ENCODE results near the gene NRXN3. TPM values are rescaled to one million over a fixed set of nuclear protein-coding genes. Genes with fewer than 3 reads are reported as not detected.
A peak's percentile ranks its signal among the peaks of the same experiment; 100 is the strongest.

NRXN3 gene
- total RNA-seq, 3 donors from 2014 or later: 2.1 to 27.3 (median 2.6) TPM

DNA sequence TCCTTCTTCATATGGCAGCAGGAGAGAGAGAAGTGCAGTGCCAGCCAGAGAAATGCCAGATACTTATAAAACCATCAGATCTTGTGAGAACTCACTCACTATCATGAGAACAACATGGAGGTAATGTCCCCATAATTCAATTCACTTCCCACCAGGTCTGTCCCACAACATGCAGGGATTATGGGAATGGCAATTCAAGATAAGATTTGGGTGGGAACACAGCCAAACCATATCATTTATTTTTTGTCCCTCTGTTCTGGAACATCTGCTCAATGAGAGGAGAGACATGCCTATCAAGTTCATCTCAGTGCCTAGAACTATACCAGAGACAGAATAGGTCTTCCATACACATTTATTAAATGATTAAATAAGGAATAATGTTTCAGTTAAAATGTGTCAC lies 543.5 kb downstream of the NRXN3 start:
- ATAC-seq (no peak), DNase-seq (no peak)
- TF ChIP-seq, protein P1, sequence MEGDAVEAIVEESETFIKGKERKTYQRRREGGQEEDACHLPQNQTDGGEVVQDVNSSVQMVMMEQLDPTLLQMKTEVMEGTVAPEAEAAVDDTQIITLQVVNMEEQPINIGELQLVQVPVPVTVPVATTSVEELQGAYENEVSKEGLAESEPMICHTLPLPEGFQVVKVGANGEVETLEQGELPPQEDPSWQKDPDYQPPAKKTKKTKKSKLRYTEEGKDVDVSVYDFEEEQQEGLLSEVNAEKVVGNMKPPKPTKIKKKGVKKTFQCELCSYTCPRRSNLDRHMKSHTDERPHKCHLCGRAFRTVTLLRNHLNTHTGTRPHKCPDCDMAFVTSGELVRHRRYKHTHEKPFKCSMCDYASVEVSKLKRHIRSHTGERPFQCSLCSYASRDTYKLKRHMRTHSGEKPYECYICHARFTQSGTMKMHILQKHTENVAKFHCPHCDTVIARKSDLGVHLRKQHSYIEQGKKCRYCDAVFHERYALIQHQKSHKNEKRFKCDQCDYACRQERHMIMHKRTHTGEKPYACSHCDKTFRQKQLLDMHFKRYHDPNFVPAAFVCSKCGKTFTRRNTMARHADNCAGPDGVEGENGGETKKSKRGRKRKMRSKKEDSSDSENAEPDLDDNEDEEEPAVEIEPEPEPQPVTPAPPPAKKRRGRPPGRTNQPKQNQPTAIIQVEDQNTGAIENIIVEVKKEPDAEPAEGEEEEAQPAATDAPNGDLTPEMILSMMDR (IDR thresholded peaks at IDR 0.05): no peak
- no peak overlapping the region for H3K4me3 ChIP-seq
- no peaks in the 10 kb centered on the region for H3K4me1 ChIP-seq (ENCODE audit: low read depth)
- no peaks in the 10 kb centered on the region for H3K36me3 ChIP-seq (ENCODE audit: low read depth)
- intact Hi-C loops (cut with DNase I, micrococcal nuclease): no loop called here
- no peaks in the 10 kb centered on the region for H3K9me3 ChIP-seq

GRCh38 chr14:78714711-78715110 lies 544.5 kb downstream of the NRXN3 start:
- intact Hi-C loops (cut with DNase I, micrococcal nuclease): no loop called here
- Histone ChIP-seq H3K4me3 (no peak overlapping the region), H3K4me1 (ENCODE audit: low read depth) (no peaks in the 10 kb centered on the region), H3K36me3 (ENCODE audit: low read depth) (no peaks in the 10 kb centered on the region), H3K9me3 (no peaks in the 10 kb centered on the region)
- DNase-seq (no peak), ATAC-seq (no peak)
- TF ChIP-seq, protein P1 (IDR thresholded peaks at IDR 0.05): no peak

GRCh38 chr14:78721756-78722480 lies 551.7 kb downstream of the NRXN3 start:
- TF ChIP-seq, protein P1 (IDR thresholded peaks at IDR 0.05): no peak
- H3K4me3 ChIP-seq: no peak overlapping the region
- DNase-seq (peak in 1 of 3 donors; percentile 7), ATAC-seq (peak; percentile 69)
- intact Hi-C loops (cut with DNase I, micrococcal nuclease): no loop called here
- H3K36me3 ChIP-seq (ENCODE audit: low read depth): no peaks in the 10 kb centered on the region
- H3K4me1 ChIP-seq (ENCODE audit: low read depth): no peaks in the 10 kb centered on the region
- H3K9me3 ChIP-seq: no peaks in the 10 kb centered on the region

GRCh38 chr14:78725086-78725485 lies 554.9 kb downstream of the NRXN3 start:
- intact Hi-C loops (cut with DNase I, micrococcal nuclease): no loop called here
- Histone ChIP-seq H3K36me3 (ENCODE audit: low read depth) (no peaks in the 10 kb centered on the region), H3K4me3 (no peak overlapping the region), H3K4me1 (ENCODE audit: low read depth) (no peaks in the 10 kb centered on the region), H3K9me3 (no peaks in the 10 kb centered on the region)
- DNase-seq (no peak), ATAC-seq (no peak)
- TF ChIP-seq, protein P1 (IDR thresholded peaks at IDR 0.05): no peak

GRCh38 chr14:78737116-78737515 lies 566.9 kb downstream of the NRXN3 start:
- TF ChIP-seq, protein P1 (IDR thresholded peaks at IDR 0.05): no peak
- intact Hi-C loops (cut with DNase I, micrococcal nuclease): no loop called here
- no peak for DNase-seq

More at GRCh38 chr14:78737116-78737515, 566.9 kb downstream of the NRXN3 start:
- no peaks in the 10 kb centered on the region for H3K9me3 ChIP-seq
- no peaks in the 10 kb centered on the region for H3K4me1 ChIP-seq (ENCODE audit: low read depth)
- no peak overlapping the region for H3K4me3 ChIP-seq
- no peak for ATAC-seq
- H3K36me3 ChIP-seq (ENCODE audit: low read depth): no peaks in the 10 kb centered on the region
